ENCODE results near the gene MIEF1.

Gene MIEF1

DNA sequence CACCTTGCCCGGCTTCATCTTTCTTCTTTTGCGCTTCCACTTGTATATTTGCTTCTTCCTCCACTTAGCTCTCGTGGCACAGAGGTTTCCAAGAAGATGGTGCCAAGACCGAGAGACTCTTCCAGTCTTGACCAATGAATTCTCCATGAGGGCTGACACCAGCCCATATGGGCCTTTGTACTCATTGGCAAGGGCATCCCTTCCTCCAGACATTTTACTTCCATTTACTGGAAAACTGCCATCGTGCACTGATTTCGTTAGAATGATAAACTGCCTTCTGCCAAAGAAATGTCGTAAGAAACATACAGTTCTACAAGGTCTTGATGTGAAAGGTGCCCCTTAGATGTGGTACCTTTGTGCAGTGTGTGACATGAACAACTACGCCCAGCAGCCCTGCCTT lies 4.7 kb upstream of the MIEF1 start:
- H3K4me1 ChIP-seq (ENCODE audit: insufficient read depth, poor library complexity, severe bottlenecking), result no peaks in the 10 kb centered on the region
- TF ChIP-seq, protein P1, sequence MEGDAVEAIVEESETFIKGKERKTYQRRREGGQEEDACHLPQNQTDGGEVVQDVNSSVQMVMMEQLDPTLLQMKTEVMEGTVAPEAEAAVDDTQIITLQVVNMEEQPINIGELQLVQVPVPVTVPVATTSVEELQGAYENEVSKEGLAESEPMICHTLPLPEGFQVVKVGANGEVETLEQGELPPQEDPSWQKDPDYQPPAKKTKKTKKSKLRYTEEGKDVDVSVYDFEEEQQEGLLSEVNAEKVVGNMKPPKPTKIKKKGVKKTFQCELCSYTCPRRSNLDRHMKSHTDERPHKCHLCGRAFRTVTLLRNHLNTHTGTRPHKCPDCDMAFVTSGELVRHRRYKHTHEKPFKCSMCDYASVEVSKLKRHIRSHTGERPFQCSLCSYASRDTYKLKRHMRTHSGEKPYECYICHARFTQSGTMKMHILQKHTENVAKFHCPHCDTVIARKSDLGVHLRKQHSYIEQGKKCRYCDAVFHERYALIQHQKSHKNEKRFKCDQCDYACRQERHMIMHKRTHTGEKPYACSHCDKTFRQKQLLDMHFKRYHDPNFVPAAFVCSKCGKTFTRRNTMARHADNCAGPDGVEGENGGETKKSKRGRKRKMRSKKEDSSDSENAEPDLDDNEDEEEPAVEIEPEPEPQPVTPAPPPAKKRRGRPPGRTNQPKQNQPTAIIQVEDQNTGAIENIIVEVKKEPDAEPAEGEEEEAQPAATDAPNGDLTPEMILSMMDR (IDR thresholded peaks at IDR 0.05; ENCODE audit: poor library complexity, severe bottlenecking), result no peak
- H3K36me3 ChIP-seq (ENCODE audit: low read depth), result no peaks in the 10 kb centered on the region
- H3K4me3 ChIP-seq (ENCODE audit: severe bottlenecking), result no peak overlapping the region
- ATAC-seq (ENCODE audit: low read depth), result no peak
- H3K27ac ChIP-seq (ENCODE audit: poor library complexity, severe bottlenecking), result no peak overlapping the region
- H3K27me3 ChIP-seq (ENCODE audit: insufficient read depth, poor library complexity, severe bottlenecking), result no peaks in the 10 kb centered on the region
- no peak for DNase-seq (ENCODE audit: low spot score)
- H3K9me3 ChIP-seq (ENCODE audit: severe bottlenecking), result no peaks in the 10 kb centered on the region

DNA sequence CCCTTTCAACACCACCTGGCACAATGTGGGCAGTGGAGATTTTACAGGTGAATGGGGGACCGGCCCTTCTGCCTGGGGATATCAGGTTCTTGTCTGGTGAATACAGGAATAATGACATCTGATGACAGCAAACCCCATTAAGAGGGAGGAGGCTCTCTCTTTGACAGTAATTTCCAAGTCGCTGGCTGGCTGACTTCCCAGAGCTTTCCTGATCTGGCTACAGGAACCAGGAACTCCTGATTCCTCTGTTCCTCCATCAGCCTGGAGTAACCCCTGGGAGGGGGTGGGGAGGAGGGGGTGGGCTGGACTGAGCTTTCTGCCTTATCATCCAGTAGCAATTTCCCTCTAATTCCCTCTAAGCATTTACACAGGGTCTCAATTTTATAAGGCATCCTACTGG lies 3.7 kb upstream of the MIEF1 start:
- DNase-seq (ENCODE audit: low spot score) (no peak), ATAC-seq (ENCODE audit: low read depth) (no peak)
- TF ChIP-seq, protein P1 (IDR thresholded peaks at IDR 0.05; ENCODE audit: poor library complexity, severe bottlenecking), result no peak
- Histone ChIP-seq H3K36me3 (ENCODE audit: low read depth) (peaks cover under 1% of the 10 kb centered on the region; the same call in 1 of the 2 replicates), H3K27me3 (ENCODE audit: insufficient read depth, poor library complexity, severe bottlenecking) (no peaks in the 10 kb centered on the region), H3K4me3 (ENCODE audit: severe bottlenecking) (no peak overlapping the region), H3K27ac (ENCODE audit: poor library complexity, severe bottlenecking) (no peak overlapping the region), H3K9me3 (ENCODE audit: severe bottlenecking) (no peaks in the 10 kb centered on the region), H3K4me1 (ENCODE audit: insufficient read depth, poor library complexity, severe bottlenecking) (no peaks in the 10 kb centered on the region)

DNA sequence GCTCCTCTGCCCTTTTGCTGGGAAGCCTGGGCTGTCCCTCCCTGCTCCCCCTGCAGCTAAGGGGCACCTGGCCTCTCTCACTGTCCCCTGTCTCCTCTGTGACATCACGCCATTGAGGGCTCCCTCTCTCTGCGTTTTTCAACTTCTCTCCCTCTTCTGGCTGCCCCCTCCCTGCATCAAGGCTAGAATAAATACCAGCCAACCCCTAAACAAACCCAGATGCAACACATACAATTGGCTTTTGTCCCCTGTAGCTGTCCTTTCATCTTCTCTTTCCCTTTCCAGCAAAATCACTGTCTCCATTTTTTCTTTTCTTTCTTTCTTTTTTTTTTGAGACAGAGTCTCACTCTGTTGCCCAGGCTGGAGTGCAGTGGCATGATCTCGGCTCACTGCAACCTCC lies 3.3 kb upstream of the MIEF1 start:
- Histone ChIP-seq H3K4me3 (ENCODE audit: severe bottlenecking) (no peak overlapping the region), H3K9me3 (ENCODE audit: severe bottlenecking) (no peaks in the 10 kb centered on the region), H3K4me1 (ENCODE audit: insufficient read depth, poor library complexity, severe bottlenecking) (no peaks in the 10 kb centered on the region), H3K27ac (ENCODE audit: poor library complexity, severe bottlenecking) (no peak overlapping the region), H3K36me3 (ENCODE audit: low read depth) (peaks cover 5% of the 10 kb centered on the region), H3K27me3 (ENCODE audit: insufficient read depth, poor library complexity, severe bottlenecking) (no peaks in the 10 kb centered on the region)
- TF ChIP-seq, protein P1 (IDR thresholded peaks at IDR 0.05; ENCODE audit: poor library complexity, severe bottlenecking), result no peak
- DNase-seq (ENCODE audit: low spot score), result no peak
- no peak for ATAC-seq (ENCODE audit: low read depth)

DNA sequence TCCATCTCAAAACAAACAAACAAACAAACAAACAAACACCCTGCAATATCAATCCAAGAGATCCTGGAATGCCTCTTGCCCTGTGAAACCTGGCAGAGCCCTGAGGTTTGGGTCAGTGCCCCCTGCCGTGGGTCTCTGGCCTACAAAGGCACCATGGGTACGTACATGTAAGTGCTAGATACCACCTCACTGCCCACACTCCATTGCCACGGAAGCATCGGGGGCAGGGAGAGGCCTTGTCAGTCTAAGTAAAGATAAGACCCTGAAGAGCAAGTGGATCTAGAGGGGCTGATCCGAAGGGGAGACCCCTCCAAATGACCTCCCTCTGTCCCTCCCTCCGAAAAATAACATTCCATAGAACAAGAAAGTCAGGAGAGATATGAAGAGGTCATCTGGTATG lies 2.0 kb upstream of the MIEF1 start:
- H3K9me3 ChIP-seq (ENCODE audit: severe bottlenecking), result no peaks in the 10 kb centered on the region
- H3K4me1 ChIP-seq (ENCODE audit: insufficient read depth, poor library complexity, severe bottlenecking), result no peaks in the 10 kb centered on the region
- no peak for DNase-seq (ENCODE audit: low spot score)
- no peak overlapping the region for H3K27ac ChIP-seq (ENCODE audit: poor library complexity, severe bottlenecking)
- peaks cover 18% of the 10 kb centered on the region for H3K36me3 ChIP-seq (ENCODE audit: low read depth)
- no peak for ATAC-seq (ENCODE audit: low read depth)
- no peaks in the 10 kb centered on the region for H3K27me3 ChIP-seq (ENCODE audit: insufficient read depth, poor library complexity, severe bottlenecking)
- TF ChIP-seq, protein P1 (IDR thresholded peaks at IDR 0.05; ENCODE audit: poor library complexity, severe bottlenecking), result no peak
- no peak overlapping the region for H3K4me3 ChIP-seq (ENCODE audit: severe bottlenecking)

DNA sequence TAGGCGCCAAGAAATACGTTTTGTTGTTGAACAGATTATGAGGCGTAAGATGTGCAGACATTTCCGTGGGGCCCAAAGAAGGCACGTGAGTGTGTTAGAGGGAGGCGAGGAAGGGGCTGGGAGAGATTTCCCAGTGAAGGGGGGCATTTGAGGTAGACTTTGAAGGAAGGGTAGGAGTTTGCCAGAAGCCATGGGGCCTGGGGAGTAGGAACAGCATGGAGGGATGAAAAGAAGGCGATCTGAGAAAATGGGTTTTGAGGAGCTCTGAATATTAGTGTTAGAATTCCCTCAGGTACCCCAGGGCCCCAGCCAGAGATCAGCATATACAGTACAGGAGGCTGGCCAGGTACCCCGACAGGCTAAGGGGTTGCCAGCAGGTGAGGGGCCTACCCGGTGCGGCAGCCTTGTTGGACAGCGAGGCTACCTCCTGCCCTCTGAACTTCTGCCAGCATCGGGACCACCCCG lies 414 bp upstream of the MIEF1 start:
- Histone ChIP-seq H3K36me3 (ENCODE audit: low read depth) (peaks cover 34% of the 10 kb centered on the region), H3K4me1 (ENCODE audit: insufficient read depth, poor library complexity, severe bottlenecking) (no peaks in the 10 kb centered on the region), H3K9me3 (ENCODE audit: severe bottlenecking) (no peaks in the 10 kb centered on the region), H3K27me3 (ENCODE audit: insufficient read depth, poor library complexity, severe bottlenecking) (no peaks in the 10 kb centered on the region), H3K4me3 (ENCODE audit: severe bottlenecking) (peak overlapping the region; percentile 64), H3K27ac (ENCODE audit: poor library complexity, severe bottlenecking) (peak overlapping the region; percentile 30)
- ATAC-seq (ENCODE audit: low read depth) (peak; percentile 35), DNase-seq (ENCODE audit: low spot score) (no peak)
- TF ChIP-seq, protein P1 (IDR thresholded peaks at IDR 0.05; ENCODE audit: poor library complexity, severe bottlenecking), result no peak
